A549 treated with RU486 at 1 μM for 4 hours (cell line): ENCODE measurements around the gene P4HB. TPM values are rescaled to one million over a fixed set of nuclear protein-coding genes. Genes with fewer than 3 reads are reported as not detected.

ENCODE experiments used
- total RNA-seq: library from RNA; stranded (reverse); fragments of 200-300 nt; extraction: Qiagen RNA extraction; gene quantifications from 5 replicates; pipeline ENCODE4 v1.2.3, GENCODE V29; 2022; ENCODE audit warnings: low read depth

The P4HB gene
- 695 to 762 TPM (median 718 TPM) in 5 replicates for total RNA-seq

DNA sequence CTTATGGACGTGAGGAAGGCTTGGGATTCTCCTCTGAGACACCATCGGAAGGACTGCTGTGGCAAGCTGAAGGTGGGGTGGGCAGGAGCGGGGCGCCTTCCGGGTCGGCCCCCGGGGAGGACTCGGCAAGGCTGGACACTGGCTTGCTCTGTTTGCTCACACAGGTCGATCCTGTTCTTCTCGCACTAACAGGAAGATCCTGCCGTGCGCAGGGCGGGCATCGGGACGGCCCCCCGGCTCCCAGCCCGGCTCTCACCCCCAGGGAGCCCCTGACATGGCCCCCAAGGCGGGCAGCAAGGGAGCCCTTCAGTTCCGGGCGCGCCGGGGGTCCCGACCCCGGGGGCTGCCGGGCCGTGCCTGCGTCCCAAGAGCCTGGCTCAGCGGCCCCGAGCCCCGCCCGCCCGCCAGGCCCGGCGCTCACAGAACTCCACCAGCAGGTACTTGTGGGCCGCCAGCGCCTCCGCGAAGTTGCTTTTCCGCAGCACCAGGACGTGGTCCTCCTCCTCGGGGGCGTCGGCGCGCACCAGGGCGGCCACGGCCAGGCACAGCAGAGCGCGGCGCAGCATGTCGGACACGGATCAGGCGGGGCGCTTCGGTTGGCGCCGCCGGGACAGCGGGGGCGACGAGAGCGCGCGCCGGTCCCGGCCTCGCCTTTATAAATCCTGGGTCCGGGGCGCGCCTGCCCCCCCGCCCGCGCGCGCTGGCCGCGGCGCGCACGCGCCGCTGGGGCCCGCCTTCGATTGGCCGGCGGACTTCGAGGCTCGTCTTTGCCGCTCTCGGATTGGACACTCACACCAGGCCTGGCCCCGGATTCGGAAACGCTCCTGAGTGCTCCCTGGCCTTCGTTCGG is at the start of gene P4HB:
Gene P4HB, minus strand, starts transcription at position 630 of the 850 bp plus-strand sequence. Its CDS starts 64 bp downstream, at position 566.

DNA sequence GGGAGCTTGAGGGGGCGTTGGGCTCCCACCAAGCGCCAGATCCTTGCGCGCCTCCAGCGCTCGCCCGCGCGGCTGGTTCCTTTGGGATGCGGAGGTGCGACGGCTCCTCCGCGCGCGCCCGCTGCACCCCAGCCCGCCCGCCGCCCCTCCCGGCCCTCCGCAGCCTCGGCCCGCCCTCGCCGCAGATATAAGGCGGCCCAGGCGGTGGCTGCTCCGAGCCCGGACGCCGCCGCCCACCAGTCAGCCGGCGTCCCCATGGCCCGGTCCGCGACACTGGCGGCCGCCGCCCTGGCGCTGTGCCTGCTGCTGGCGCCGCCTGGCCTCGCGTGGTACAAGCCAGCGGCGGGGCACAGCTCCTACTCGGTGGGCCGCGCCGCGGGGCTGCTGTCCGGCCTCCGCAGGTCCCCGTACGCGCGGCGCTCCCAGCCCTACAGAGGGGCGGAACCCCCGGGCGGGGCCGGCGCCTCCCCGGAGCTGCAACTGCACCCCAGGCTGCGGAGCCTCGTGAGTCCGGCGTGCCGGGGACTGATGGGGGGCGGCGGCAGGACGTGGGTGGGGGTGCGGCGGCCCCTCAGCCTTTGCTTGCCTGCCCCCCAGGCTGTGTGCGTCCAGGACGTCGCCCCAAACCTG is 41.8 kb upstream of the P4HB start, which contains the start of gene NPB:
Gene NPB, plus strand, starts transcription at position 216 of the 630 bp plus-strand sequence. Its CDS starts 40 bp downstream, at position 256.

DNA sequence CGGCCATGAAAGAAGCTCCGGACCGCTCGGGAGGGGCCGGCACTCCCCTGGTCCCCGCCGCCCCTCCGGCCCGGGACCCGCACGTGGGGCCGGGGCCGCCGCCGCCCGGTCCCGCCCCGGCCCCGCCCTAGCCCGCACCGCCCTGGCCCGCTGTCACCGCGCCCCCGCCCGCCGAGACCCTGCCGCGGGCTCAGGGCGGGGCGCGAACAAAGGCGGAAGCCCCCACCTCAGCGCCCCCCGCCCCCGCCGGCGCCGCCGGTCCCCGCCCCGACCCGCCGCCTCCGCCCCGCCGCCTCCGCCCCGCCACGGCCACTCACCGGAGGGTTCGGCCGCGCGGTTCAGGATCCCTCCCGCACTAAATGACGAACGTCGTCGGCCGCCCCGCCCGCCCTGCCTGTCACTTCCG is 10.6 kb upstream of the P4HB start, which contains the start of gene ARHGDIA:
Gene ARHGDIA, minus strand, starts transcription at position 357 of the 406 bp plus-strand sequence. CDS start 1,407 bp downstream, outside the sequence.

DNA sequence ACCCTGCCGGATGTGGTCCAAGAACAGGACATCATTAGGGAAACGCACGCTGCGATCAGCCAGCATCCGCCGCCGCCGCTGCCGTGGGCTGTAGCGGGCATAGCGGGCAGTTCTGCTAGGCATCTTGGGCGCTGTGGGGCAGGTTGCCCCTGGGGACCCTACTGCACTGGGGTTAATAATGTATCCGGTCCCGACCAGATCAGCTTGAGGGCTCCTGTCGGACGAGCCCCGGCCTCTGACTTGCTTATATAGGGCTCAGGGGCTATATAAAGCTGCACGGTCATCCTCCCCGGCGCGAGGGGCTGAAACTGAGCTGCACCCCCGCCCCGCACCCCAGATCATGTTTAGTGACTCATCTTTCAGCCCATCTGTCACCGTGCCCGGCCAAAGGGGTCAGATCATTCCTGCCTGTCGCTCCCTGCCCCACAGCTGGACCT is 25.5 kb downstream of the P4HB start, which contains the start of gene PPP1R27:
Gene PPP1R27, minus strand, starts transcription at position 220 of the 437 bp plus-strand sequence. Its CDS starts 97 bp downstream, at position 123.

DNA sequence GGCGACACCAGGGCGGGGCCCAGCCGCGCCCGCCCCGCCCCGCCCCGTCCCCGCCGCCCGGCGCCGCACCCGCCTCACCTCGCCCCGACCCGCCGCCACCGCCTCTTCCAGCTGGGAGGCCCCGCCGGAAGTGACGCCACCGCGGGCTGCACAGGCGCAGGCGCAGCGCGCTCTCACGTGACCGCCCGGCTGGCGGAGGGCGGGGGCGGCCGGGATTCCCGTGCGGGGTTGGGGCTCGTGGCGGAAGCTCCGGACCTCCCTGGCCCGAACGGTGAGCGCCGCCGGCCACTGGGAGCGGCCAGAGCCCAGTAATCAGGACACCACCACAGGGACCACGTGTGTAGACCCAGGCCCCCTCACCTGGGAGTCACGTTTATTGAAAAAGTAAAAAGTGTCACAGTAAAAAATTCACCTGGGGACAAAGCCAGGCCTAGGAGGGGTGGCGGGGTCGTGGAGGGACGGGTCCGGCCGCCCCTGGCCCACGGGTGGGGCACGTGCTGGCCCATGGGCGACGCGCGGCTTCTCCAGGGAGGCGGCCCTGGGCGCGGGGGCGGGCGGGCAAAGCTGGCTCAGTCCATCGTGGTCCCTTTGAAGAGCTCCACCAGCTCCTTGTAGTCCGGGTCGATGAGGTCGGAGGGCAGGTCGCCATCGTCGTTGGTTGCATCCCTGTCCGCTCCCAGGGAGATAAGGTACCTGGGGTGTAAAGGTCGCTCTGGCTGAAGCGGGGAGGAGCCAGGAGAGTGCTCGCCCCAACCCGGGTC is 27.0 kb downstream of the P4HB start, which contains the start of gene MCRIP1:
Gene MCRIP1, minus strand, starts transcription at position 132 of the 761 bp plus-strand sequence. CDS start 8,785 bp downstream, outside the sequence.

DNA sequence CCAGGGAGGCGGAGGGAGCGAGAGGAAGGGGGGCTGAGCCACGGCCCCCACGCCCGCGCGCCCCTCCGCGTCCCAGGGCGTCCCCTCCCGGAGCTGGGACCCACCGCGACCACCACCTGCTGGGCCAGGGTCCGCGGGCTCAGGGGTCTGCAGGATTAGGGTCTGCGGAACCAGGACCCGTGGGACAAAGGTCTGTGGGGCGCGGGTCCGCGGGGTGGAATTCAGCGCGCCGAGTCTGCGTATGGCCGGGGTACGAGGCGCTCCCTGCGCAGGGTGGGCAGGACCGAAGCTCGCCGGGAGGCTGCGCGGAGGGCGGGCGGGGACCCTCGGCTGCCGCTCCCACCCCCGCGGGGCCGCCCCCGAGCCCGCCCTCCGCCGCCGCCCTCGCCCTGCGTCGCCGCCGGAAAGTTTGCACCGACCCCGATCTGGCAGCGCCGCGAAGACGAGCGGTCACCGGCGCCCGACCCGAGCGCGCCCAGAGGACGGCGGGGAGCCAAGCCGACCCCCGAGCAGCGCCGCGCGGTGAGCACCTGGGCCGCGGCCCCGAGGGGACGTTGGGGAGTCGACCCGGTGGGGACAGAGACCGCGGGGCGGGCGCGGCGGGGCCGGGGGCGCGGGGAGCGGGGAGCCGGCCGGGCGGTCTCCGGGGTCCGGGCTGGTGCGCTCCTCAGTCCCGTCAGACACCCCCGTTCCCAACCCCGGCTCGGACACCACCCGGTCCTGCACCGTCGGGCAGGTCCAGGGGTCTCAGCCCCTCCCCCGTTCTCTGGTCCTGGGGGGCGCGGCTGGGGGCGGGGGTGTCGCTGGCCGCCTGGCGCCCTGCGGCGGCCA is 56.4 kb downstream of the P4HB start, which contains the start of gene GCGR:
Gene GCGR, plus strand, starts transcription at position 423 of the 831 bp plus-strand sequence. CDS start 4,869 bp downstream, outside the sequence.

Other genes starting within 250 kb of the P4HB start
- gene NPLOC4, start 223.4 kb downstream of the P4HB start, total RNA-seq, result 89.8 to 106 TPM (median 97.7 TPM) in 5 replicates
- 4.3 to 6.9 TPM (median 5.2 TPM) in 5 replicates for gene TSPAN10, start 223.3 kb downstream of the P4HB start, total RNA-seq
- gene PDE6G, start 204.0 kb downstream of the P4HB start, total RNA-seq, result 1.5 to 3.6 TPM (median 2.2 TPM) in 5 replicates
- gene OXLD1, start 193.9 kb downstream of the P4HB start, total RNA-seq, result 32.0 to 70.6 TPM (median 49.9 TPM) in 5 replicates
- gene CCDC137, start 193.8 kb downstream of the P4HB start, total RNA-seq, result 63.9 to 73.1 TPM (median 66.7 TPM) in 5 replicates
- gene ARL16, start 176.7 kb downstream of the P4HB start, total RNA-seq, result 46.6 to 56.2 TPM (median 49.9 TPM) in 5 replicates
- 139 to 217 TPM (median 209 TPM) in 5 replicates for gene HGS, start 176.5 kb downstream of the P4HB start, total RNA-seq
- 212 to 319 TPM (median 303 TPM) in 5 replicates for gene MRPL12, start 157.2 kb downstream of the P4HB start, total RNA-seq
- gene SLC25A10, start 148.3 kb downstream of the P4HB start, total RNA-seq, result 26.9 to 48.0 TPM (median 41.1 TPM) in 5 replicates
- 0.13 to 0.36 TPM (median 0.17 TPM) in 4 of 5 replicates, not detected in the other for gene GCGR, start 56.4 kb downstream of the P4HB start, total RNA-seq
- 75.2 to 107 TPM (median 93.2 TPM) in 5 replicates for gene MCRIP1, start 27.2 kb downstream of the P4HB start, total RNA-seq
- 0.27 to 0.61 TPM (median 0.32 TPM) in 3 of 5 replicates, not detected in the others for gene PPP1R27, start 25.5 kb downstream of the P4HB start, total RNA-seq
- 531 to 682 TPM (median 648 TPM) in 5 replicates for gene ARHGDIA, start 10.8 kb upstream of the P4HB start, total RNA-seq
- 176 to 263 TPM (median 250 TPM) in 5 replicates for gene ALYREF, start 31.1 kb upstream of the P4HB start, total RNA-seq
- gene ANAPC11, start 31.2 kb upstream of the P4HB start, total RNA-seq, result 190 to 300 TPM (median 289 TPM) in 5 replicates
- 0.38 to 0.73 TPM (median 0.45 TPM) in 5 replicates for gene NPB, start 41.7 kb upstream of the P4HB start, total RNA-seq
- 11.9 to 16.6 TPM (median 14.1 TPM) in 5 replicates for gene PCYT2, start 50.9 kb upstream of the P4HB start, total RNA-seq
- gene SIRT7, start 57.6 kb upstream of the P4HB start, total RNA-seq, result 27.7 to 47.8 TPM (median 43.4 TPM) in 5 replicates
- 31.6 to 46.1 TPM (median 44.6 TPM) in 5 replicates for gene MAFG, start 67.2 kb upstream of the P4HB start, total RNA-seq
- gene PYCR1, start 76.8 kb upstream of the P4HB start, total RNA-seq, result 59.4 to 91.2 TPM (median 87.0 TPM) in 5 replicates
- not detected in 5 replicates for gene MYADML2, start 86.7 kb upstream of the P4HB start, total RNA-seq
- gene NOTUM, start 100.7 kb upstream of the P4HB start, total RNA-seq, result 0.14 to 0.32 TPM (median 0.26 TPM) in 5 replicates
- 20.0 to 29.3 TPM (median 27.1 TPM) in 5 replicates for gene ASPSCR1, start 117.1 kb upstream of the P4HB start, total RNA-seq
- 138 to 205 TPM (median 189 TPM) in 5 replicates for gene CENPX, start 162.3 kb upstream of the P4HB start, total RNA-seq
- gene LRRC45, start 162.8 kb upstream of the P4HB start, total RNA-seq, result 8.8 to 16.1 TPM (median 14.6 TPM) in 5 replicates
- gene RAC3, start 171.1 kb upstream of the P4HB start, total RNA-seq, result 24.7 to 40.1 TPM (median 34.9 TPM) in 5 replicates
- gene DCXR, start 177.2 kb upstream of the P4HB start, total RNA-seq, result 64.9 to 106 TPM (median 95.3 TPM) in 5 replicates
- gene RFNG, start 191.3 kb upstream of the P4HB start, total RNA-seq, result 16.8 to 25.3 TPM (median 23.1 TPM) in 5 replicates
- gene GPS1, start 191.4 kb upstream of the P4HB start, total RNA-seq, result 94.9 to 150 TPM (median 141 TPM) in 5 replicates
- 76.2 to 147 TPM (median 142 TPM) in 5 replicates for gene DUS1L, start 205.3 kb upstream of the P4HB start, total RNA-seq
- gene FASN, start 237.7 kb upstream of the P4HB start, total RNA-seq, result 91.1 to 136 TPM (median 131 TPM) in 5 replicates